Dedifferentiated amniotic fluid mesenchymal stem cell (primary cell): Measurements from ENCODE around the gene HS1BP3.

Source experiments
- DNase-seq: peaks from one replicate; pipeline ENCODE4 v3.0.0-alpha.2; 2016; ENCODE audit errors: extremely low spot score

The HS1BP3 gene

DNA sequence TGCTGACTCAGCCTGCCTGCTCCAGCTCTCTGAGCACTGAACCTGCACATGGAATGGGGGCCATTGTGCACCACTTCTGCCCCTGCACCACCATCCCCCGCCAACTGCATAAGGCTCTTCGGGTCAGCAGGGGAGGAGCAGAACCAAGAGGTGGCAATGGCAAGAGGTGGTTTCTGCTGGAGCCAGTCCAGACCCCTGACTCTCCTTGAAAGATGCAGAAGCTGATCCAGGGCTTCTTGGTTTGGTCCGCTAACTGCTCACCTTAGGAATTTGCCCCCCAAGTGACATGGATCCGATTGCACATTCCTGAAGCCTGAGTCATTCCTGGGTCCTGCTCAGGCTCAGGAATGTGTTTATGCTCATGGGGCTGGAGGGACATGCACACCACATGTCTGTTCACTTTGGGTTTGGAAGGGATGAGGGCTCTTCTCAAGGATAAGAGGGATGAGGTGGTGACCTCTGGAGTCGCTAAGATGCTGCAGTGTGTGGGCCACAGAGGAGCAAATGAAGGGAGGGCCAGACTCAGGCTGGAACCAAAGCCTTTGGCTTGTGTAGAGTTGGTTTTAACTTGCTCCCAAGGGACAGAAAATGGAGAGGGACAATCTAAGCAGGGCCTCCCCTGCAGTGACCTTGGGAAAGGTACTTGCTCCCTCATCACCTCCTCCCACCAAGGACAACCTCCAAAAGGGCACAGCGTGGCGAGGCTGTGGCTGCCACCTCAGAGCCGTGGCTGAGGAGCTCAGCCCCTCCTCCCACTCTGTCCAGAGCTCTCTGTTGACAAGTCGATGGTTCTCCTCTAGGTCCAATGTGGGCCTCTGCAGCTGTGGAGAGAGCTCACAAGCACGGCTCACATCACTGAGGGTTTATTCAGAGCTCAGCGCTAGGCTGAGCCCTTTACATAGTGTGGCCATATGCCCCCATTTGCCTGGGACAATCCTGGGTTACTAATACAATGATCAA lies 66.2 kb downstream of the HS1BP3 start:
- DNase-seq = peak; percentile 75

DNA sequence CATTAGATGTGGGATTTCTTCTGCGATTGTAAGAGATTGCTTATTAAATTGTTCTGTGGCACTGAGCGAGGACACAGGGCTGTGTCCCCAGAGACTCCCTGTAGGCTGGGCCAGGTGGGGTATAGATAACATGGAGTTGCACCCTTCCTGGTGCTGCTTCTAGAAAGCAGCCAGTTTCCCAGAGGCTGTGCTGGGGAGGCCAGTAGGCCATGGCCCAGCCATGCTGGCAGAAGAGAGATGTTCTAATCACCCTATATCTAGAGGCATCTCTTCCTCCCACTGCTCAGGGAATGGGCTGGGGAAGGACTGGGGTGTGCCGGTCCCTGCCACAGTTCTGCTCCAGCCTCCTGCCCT lies 66.9 kb downstream of the HS1BP3 start:
- peak; percentile 38 for DNase-seq

DNA sequence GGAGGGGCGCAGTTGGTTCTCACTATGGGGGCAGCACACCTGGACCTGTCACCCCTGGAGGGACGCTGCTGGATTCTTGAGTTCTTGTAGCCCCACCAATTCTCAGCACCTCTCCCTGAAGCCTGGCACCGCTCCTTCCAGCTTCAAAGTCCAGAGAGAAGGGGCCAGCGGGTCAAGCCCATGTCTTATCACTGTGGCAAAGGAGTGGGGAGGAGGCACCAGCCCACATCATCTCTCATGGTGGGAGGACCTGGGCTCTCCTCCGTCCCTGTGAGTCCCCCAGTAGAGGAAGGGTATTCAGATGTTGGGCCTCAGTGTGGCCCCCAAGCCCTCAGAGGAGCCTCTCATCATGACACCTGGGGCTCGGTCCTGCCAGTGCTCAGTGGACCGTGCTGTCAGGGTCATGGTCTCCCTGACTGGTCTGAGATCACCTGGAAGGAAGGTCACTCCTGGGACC lies 67.4 kb downstream of the HS1BP3 start:
- DNase-seq = no peak

DNA sequence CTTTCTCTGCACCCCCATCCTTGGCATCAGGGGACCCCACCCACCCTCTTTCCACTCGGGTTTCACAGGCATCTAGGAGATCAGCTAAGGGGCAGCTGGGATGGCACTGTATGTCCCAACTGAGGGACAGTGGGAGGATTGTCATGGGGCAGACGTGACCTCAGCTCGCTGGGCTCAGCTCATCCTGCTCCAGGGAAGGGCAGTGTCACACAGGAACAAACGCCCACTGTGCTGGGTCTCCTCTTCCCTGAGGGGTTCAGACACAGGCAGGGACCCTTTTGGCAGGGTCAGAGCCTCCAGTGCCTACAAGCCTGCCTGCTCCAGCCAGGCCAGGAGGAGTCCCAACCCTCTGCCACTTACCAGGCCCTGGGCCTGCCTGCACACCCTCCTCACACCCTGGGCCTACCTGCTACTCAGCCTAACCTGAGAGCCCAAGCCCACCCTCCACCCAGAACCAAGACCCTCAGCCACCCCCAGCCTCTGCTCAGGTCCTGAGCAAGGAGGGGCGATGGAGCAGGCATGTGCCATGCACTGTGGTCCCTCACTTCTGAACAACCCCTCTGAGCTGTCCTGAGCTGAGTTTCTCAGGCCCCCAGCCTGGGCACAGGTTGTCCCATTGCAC lies 68.2 kb downstream of the HS1BP3 start:
- no peak for DNase-seq

DNA sequence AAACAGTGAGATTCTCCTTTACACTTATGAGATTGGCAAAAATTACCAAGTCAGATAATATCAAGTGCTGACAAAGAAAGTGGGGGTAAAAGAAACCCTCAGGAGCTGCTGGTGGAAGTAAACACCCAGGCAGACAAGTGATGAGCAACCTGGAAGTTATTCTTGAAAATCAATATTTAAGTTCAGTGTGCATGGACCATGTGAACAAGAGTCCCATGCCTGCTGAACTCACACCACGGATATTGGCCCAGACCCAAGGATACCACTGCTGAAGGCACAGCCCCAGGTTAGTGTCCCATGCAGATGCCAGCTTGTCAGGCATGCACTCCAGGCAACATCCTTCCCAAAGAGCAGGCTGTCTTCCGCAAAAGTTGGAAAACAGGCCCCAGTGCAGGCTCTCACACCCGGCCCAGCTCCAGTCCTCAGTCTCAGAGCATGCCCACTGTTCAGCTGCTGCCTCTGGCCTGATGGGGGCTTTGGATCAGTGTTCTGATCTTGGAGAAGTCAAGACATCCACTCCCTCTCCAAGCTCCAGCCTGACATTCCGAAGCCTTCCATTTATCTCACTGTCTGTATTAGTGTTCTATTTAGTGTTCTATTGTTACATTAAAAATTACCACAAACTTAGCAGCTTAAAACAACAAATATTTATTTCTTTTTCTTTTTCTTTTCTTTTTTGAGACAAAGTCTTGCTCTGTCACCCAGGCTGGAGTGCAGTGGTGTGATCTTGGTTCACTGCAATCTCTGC lies 70.0 kb downstream of the HS1BP3 start:
- DNase-seq = no peak

GRCh38 chr2:20579866-20580265 lies 71.0 kb downstream of the HS1BP3 start:
- DNase-seq = no peak

DNA sequence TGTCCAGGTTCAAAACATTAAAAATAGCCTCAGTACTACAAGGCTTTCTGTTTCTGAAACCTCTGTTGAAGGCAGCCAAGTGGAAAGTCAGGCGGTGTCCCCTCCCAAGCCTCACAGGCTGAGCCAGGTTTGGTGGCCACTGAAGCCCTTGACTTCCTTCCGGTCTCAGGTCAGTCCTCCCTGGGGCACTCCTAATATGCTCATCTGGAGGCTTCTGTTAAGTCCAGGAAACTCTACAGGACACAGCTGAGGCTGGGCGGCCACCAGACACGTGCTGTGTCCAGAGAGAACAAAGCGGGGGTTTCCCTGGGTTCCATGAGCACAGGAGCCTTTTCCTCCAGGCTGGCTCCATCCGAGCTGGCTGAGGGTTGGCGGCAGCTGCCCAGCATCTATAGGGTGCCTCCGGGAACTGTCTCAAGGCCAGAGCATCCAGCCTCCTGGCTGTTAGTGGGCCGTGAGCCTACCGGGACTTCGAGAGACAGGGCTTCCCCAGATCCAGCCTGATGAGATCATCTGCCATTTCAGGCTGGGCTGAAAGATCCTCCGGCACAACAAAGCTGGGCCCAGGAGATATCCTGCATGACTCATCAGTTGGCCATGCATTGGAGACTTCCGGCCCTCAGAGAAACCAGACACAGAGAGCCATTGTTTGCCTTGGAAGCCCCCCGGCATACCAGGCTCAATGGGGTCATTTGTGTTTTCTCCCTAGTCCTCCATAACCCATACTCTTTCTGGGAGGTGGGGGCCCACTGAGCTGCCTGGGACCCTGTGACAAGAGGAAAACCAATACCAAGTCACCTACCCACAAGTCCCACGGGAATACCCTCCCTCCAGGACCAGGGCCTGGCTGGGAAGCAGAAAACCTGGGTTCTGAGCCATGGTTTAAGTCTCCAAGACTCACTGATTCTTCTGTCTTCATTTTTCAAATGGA lies 71.7 kb downstream of the HS1BP3 start:
- peak; percentile 93 for DNase-seq

DNA sequence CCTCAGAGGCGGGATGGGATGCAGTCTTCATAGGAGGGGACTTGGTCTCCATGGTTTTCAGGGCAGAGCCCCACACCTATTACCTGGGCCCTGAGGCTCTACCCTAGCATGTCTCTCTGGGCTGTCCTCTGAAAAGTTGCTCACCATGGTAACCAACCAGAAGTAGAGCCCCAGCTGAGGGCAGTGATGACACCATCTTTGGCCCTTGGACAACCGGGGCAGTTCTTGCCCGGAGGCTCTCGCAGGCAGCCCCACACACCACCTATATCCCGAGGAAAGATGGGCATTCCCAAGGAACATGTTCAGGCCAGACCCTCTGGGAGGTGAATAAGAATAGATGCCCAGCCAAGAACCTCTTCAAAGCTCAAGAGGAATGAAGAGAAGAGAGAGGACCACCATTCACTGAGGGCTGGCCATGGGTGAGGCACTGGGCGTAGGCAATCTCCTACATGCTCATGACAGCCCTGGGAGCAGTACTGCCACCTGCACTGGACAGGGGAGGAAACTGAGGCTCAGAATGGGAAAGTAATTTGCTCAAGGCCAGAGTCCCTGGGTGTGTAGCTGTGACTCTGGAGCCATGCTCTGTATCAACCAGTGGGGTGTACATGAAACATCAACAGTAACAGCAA lies 72.5 kb downstream of the HS1BP3 start:
- DNase-seq = no peak

DNA sequence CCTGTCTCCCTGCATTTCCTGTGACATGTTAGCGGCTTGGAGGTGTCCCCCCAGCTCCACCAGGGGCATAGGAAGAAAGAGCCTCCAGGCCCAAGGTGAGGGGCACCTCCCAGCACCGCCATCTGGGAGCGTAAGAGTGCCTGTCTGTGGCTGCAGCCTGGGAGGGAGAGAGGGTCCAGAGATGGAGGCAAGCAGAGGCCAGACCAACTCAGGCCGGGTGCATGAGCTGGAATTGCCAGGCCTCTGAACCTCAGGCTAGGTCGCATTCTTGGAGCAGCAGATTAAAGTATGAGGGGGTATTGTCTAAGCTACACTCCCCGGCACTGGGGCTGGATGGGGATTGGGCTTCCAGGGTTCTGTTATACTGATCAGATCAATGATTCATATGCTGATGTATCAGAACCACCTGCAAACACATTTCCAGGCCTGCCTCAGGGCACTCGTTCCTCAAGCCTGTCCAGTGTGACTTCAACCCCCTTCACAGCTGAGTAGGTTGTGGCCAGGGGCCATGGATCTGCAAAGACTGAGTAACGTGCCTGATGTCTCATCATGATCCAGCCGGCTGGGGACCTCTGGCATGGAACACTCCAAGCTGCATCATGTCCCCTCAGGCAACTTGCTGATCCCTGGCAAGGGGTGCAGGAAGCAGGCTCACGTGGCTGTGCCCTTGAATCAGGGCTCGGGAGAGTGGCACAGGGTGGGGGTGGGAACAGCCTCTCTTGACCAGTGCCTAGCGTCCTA lies 73.2 kb downstream of the HS1BP3 start:
- peak; percentile 49 for DNase-seq

- no peak for DNase-seq
Observed at GRCh38 chr2:20576598-20577115, 74.2 kb downstream of the HS1BP3 start.

- no peak for DNase-seq
Observed at GRCh38 chr2:20575935-20576597, 74.8 kb downstream of the HS1BP3 start.

- DNase-seq = no peak
Observed at GRCh38 chr2:20575414-20575813, 75.5 kb downstream of the HS1BP3 start.

GRCh38 chr2:20574930-20575329 lies 76.0 kb downstream of the HS1BP3 start:
- no peak for DNase-seq

DNA sequence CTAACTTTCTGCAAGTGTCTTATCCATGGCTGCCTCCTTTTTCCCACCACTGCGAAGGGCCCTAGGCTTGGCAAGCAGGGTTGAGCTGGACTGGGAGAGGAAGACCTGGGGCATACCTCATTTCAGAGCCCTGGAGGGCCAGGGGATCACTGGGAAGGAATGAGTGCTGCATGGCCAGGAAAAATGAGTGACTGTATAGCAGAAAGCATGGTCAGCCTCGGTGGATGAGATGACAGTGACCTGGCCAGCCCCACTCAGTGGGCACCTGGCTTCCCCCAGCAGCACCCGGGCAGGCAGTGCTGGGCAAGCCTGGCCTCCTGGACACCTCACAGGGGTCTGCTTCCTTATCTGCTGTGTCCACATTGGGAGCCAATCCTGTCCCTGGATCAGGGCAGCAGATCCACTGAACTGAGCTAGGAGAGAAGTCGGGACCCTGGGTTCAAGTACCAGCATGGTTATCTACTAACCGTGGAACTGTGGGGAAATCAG lies 76.4 kb downstream of the HS1BP3 start:
- DNase-seq = no peak

- DNase-seq = no peak
Observed at GRCh38 chr2:20573620-20574422, 77.1 kb downstream of the HS1BP3 start.

DNA sequence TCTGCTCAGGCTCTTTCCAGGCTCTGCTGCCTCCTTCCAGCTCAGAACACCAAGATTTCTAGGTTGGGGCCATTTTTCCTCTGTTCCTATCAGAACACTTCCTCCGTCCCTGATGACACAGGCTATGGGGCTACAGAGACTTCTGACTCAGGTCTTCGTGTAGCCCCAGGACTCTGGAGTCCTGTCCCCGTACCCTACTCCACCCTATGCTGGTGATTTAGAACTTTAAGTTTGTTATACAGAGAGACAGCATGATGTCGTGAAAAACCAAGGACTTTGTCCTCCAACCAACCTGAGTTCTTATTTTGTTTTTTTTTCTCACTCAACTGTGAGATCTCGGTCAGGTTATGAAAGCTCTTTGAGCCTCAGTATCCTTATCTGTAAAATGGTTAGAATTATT lies 78.7 kb downstream of the HS1BP3 start:
- DNase-seq = no peak

- no peak for DNase-seq
Observed at GRCh38 chr2:20571644-20572215, 79.2 kb downstream of the HS1BP3 start.

DNA sequence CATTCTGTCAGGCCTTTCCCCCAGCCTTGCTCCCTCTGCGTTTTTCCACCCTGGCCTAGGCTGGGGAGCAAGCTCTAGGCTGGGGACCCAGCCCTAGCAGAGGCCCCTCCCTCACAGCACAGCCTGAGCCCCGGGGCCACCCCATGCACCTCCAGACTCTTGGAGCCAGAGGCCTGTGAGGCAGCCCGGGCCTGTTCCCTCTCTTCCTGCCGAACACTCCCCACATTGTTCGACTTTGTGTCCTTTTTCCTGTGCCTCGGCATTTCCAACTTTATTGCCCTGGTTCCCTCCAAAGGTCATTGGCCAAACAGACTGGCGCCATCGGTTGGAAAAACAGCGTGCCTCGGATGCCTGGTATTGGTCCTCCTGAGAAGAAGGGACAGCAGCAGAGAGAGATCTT lies 79.7 kb downstream of the HS1BP3 start:
- no peak for DNase-seq
